NB4 (cell line): ENCODE data around the gene NR2E3.

Experiments used
- MYC ChIP-seq: IDR thresholded peaks from 2 replicates; pipeline ENCODE4 v1.6.1; 2011; ENCODE audit warnings: low read depth, low read length
- POLR2A ChIP-seq: IDR thresholded peaks from 2 replicates; pipeline ENCODE4 v1.6.1; 2011; ENCODE audit warnings: mild to moderate bottlenecking; ENCODE audit not compliant: insufficient read length; ENCODE audit errors: extremely low read depth
- TF ChIP-seq, protein P1 (sequence below): IDR thresholded peaks from one replicate; pipeline ENCODE4 v1.5.1; 2012; ENCODE audit warnings: low read depth, low read length

- TF ChIP-seq, protein P1, sequence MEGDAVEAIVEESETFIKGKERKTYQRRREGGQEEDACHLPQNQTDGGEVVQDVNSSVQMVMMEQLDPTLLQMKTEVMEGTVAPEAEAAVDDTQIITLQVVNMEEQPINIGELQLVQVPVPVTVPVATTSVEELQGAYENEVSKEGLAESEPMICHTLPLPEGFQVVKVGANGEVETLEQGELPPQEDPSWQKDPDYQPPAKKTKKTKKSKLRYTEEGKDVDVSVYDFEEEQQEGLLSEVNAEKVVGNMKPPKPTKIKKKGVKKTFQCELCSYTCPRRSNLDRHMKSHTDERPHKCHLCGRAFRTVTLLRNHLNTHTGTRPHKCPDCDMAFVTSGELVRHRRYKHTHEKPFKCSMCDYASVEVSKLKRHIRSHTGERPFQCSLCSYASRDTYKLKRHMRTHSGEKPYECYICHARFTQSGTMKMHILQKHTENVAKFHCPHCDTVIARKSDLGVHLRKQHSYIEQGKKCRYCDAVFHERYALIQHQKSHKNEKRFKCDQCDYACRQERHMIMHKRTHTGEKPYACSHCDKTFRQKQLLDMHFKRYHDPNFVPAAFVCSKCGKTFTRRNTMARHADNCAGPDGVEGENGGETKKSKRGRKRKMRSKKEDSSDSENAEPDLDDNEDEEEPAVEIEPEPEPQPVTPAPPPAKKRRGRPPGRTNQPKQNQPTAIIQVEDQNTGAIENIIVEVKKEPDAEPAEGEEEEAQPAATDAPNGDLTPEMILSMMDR, result no peak
- TF ChIP-seq POLR2A (no peak), MYC (no peak)
Observed at GRCh38 chr15:71809346-71809745, 1.0 kb upstream of the NR2E3 start.
